ENCODE measurements around the gene RAPSN. TPM values are rescaled to one million over a fixed set of nuclear protein-coding genes. Genes with fewer than 3 reads are reported as not detected.

The RAPSN gene
- total and polyA plus RNA-seq, 12 donors: 0.18 to 5.1 (median 2.1) TPM

GRCh38 chr11:47431356-47432083 is 17.4 kb downstream of the RAPSN start:
- Histone ChIP-seq H3K4me1 (replicated peaks in 1 of 2) (peaks cover 11 to 19% of the 10 kb centered on the region in 2 donors), H3K36me3 (replicated peaks in 1 of 2) (no peaks in the 10 kb centered on the region), H3K4me3 (no peak overlapping the region), H3K27me3 (no peaks in the 10 kb centered on the region), H3K27ac (peak overlapping the region in 4 of 5 donors; percentile 29 to 56 (median 54)), H3K9me3 (replicated peaks in 1 of 3) (no peaks in the 10 kb centered on the region)
- DNase-seq: peak in 5 of 7 donors; percentile 72 to 82 (median 73)
- 63 to 79% (median 73%) methylated on average over 5 to 9 of the region's 9 CpGs for WGBS, 4 donors
- intact Hi-C loops (cut with DNase I): no loop called here
- TF ChIP-seq POLR2A (IDR thresholded peaks at IDR 0.05) (no peak), CTCF (IDR thresholded peaks at IDR 0.05) (no peak)

GRCh38 chr11:47430524-47430923 is 18.4 kb downstream of the RAPSN start:
- DNase-seq: no peak
- no peaks in the 10 kb centered on the region for H3K36me3 ChIP-seq (replicated peaks in 1 of 2)
- peaks cover 12 to 19% of the 10 kb centered on the region in 2 donors for H3K4me1 ChIP-seq (replicated peaks in 1 of 2)
- H3K9me3 ChIP-seq (replicated peaks in 1 of 3): no peaks in the 10 kb centered on the region
- no peaks in the 10 kb centered on the region for H3K27me3 ChIP-seq
- WGBS, 4 donors: 49 to 69% (median 66%) methylated on average over 4 to 5 of the region's 5 CpGs
- H3K4me3 ChIP-seq: no peak overlapping the region
- TF ChIP-seq POLR2A (IDR thresholded peaks at IDR 0.05) (no peak), CTCF (IDR thresholded peaks at IDR 0.05) (no peak)
- intact Hi-C loops (cut with DNase I): no loop called here
- H3K27ac ChIP-seq: no peak overlapping the region

GRCh38 chr11:47426062-47426956 is 22.6 kb downstream of the RAPSN start, which contains the start of gene PSMC3:
PSMC3 (minus strand) TSS chr11:47426439; CDS start chr11:47426279, 160 bp downstream.
- Histone ChIP-seq H3K36me3 (replicated peaks in 1 of 2) (peaks cover 0 to 32% of the 10 kb centered on the region in 2 donors), H3K27ac (peak within 1 kb of the TSS; percentile 71 to 90 (median 86)), H3K4me1 (replicated peaks in 1 of 2) (peaks cover 6 to 15% of the 10 kb centered on the region in 2 donors), H3K9me3 (replicated peaks in 1 of 3) (no peaks in the 10 kb centered on the region), H3K27me3 (no peaks in the 10 kb centered on the region), H3K4me3 (peak within 1 kb of the TSS; percentile 85 to 99 (median 94))
- intact Hi-C loops (cut with DNase I): no loop called here
- 0 to 1% (median 0%) methylated on average over 44 to 62 of the region's 62 CpGs for whole genome bisulfite sequencing, 4 donors
- peak; percentile 62 to 94 for TF ChIP-seq POLR2A (IDR thresholded peaks at IDR 0.05)
- TF ChIP-seq CTCF (IDR thresholded peaks at IDR 0.05): no peak
- peak; percentile 98 to 99 (median 99) for DNase-seq

- peaks cover 6 to 15% of the 10 kb centered on the region in 2 donors for H3K4me1 ChIP-seq (replicated peaks in 1 of 2)
- intact Hi-C loops (cut with DNase I): no loop called here
- H3K27ac ChIP-seq: peak overlapping the region; percentile 62 to 90 (median 86)
- H3K9me3 ChIP-seq (replicated peaks in 1 of 3): no peaks in the 10 kb centered on the region
- H3K27me3 ChIP-seq: no peaks in the 10 kb centered on the region
- DNase-seq: peak in 1 of 7 donors; percentile 20
- H3K4me3 ChIP-seq: peak overlapping the region in 3 of 4 donors; percentile 85 to 99 (median 96)
- H3K36me3 ChIP-seq (replicated peaks in 1 of 2): peaks cover 0 to 39% of the 10 kb centered on the region in 2 donors
- TF ChIP-seq CTCF (IDR thresholded peaks at IDR 0.05) (no peak), POLR2A (IDR thresholded peaks at IDR 0.05) (no peak)
- WGBS, 4 donors: 0 to 2% (median 1%) methylated on average over 14 of the region's 14 CpGs
Observed at GRCh38 chr11:47425611-47426010, 23.3 kb downstream of the RAPSN start.

Measured in adrenal gland (tissue), 12 donors.